Activated CD4-positive, alpha-beta T cell treated with anti-CD3 and anti-CD28 coated beads, Interleukin-2, amount 10 ng/mL, durations not matched to agents 7 days and 5 days (primary cell): ENCODE measurements around the gene LRRC4C. TPM values are rescaled to one million over a fixed set of nuclear protein-coding genes. Genes with fewer than 3 reads are reported as not detected.
"Not testable (repeated sequence)": the region's sequence is repeated elsewhere in the genome, so short reads cannot be mapped to it uniquely, and the experiment has no call there.

Experiments
- CTCF ChIA-PET: fragments of 350-600 bp; sonication (Branson Sonifier 250); formaldehyde crosslinking; loops from one replicate; lab custom pipeline; 2021; ENCODE audit warnings: antibody characterized with exemption; lab: Charles Lee
- POLR2A ChIA-PET: fragments of 350-600 bp; sonication (Branson Sonifier 250); formaldehyde crosslinking; loops from one replicate; lab custom pipeline; 2021; ENCODE audit warnings: antibody characterized with exemption; lab: Charles Lee
- DNase-seq: peaks from one replicate; pipeline ENCODE4 v3.0.0-alpha.2; 2020
- H3K27ac Mint-ChIP-seq: one replicate; pipeline ENCODE4 v1.8.0; 2021; ENCODE audit warnings: mild to moderate bottlenecking, moderate library complexity, mixed read lengths
- H3K27me3 Mint-ChIP-seq: one replicate; pipeline ENCODE4 v1.8.0; 2021; ENCODE audit warnings: mixed read lengths
- H3K36me3 Mint-ChIP-seq: one replicate; pipeline ENCODE4 v1.8.0; 2021; ENCODE audit warnings: low read depth, mixed read lengths
- H3K4me1 Mint-ChIP-seq: one replicate; pipeline ENCODE4 v1.8.0; 2021; ENCODE audit warnings: mixed read lengths
- H3K4me3 Mint-ChIP-seq: one replicate; pipeline ENCODE4 v1.8.0; 2021; ENCODE audit warnings: mild to moderate bottlenecking, moderate library complexity, mixed read lengths
- H3K9me3 Mint-ChIP-seq: one replicate; pipeline ENCODE4 v1.8.0; 2021; ENCODE audit warnings: mixed read lengths
- total RNA-seq, 2 experiments: library from RNA; stranded (reverse); gene quantifications; one replicate each; pipeline ENCODE4 v1.2.3, GENCODE V29; 2021

The LRRC4C gene
- total RNA-seq, 2 experiments from 2014 or later, result not detected

- Mint-ChIP-seq H3K36me3 (no peaks in the 10 kb centered on the region), H3K9me3 (peaks cover 7% of the 10 kb centered on the region), H3K4me1 (no peaks in the 10 kb centered on the region), H3K4me3 (no peak overlapping the region), H3K27me3 (no peaks in the 10 kb centered on the region), H3K27ac (no peak overlapping the region)
- no peak for DNase-seq
- POLR2A ChIA-PET, result no interaction called here
- CTCF ChIA-PET, result no interaction called here
Measured at GRCh38 chr11:40987776-40988435, 471.5 kb downstream of the LRRC4C start.

GRCh38 chr11:40986320-40986719, 473.1 kb downstream of the LRRC4C start:
- Mint-ChIP-seq H3K27ac (no peak overlapping the region), H3K36me3 (no peaks in the 10 kb centered on the region), H3K4me1 (no peaks in the 10 kb centered on the region), H3K27me3 (no peaks in the 10 kb centered on the region), H3K9me3 (peaks cover 11% of the 10 kb centered on the region), H3K4me3 (no peak overlapping the region)
- no peak for DNase-seq
- POLR2A ChIA-PET, result no interaction called here
- CTCF ChIA-PET, result no interaction called here

GRCh38 chr11:40975076-40975475, 484.4 kb downstream of the LRRC4C start:
- Mint-ChIP-seq H3K27me3 (no peaks in the 10 kb centered on the region), H3K9me3 (peaks cover 17% of the 10 kb centered on the region), H3K27ac (no peak overlapping the region), H3K4me1 (no peaks in the 10 kb centered on the region), H3K4me3 (no peak overlapping the region), H3K36me3 (no peaks in the 10 kb centered on the region)
- no peak for DNase-seq
- CTCF ChIA-PET, result no interaction called here
- POLR2A ChIA-PET, result no interaction called here

GRCh38 chr11:40974186-40974795, 485.2 kb downstream of the LRRC4C start:
- Mint-ChIP-seq H3K36me3 (no peaks in the 10 kb centered on the region), H3K27ac (no peak overlapping the region), H3K27me3 (no peaks in the 10 kb centered on the region), H3K4me1 (no peaks in the 10 kb centered on the region), H3K9me3 (peaks cover 17% of the 10 kb centered on the region), H3K4me3 (no peak overlapping the region)
- no peak for DNase-seq
- CTCF ChIA-PET, result no interaction called here
- POLR2A ChIA-PET, result no interaction called here

GRCh38 chr11:40958707-40959106, 500.7 kb downstream of the LRRC4C start:
- Mint-ChIP-seq H3K27ac (no peak overlapping the region), H3K4me3 (no peak overlapping the region), H3K4me1 (no peaks in the 10 kb centered on the region), H3K9me3 (peaks cover 8% of the 10 kb centered on the region), H3K36me3 (no peaks in the 10 kb centered on the region), H3K27me3 (no peaks in the 10 kb centered on the region)
- ChIA-PET CTCF (no interaction called here), POLR2A (no interaction called here)
- DNase-seq, result no peak

- H3K27ac Mint-ChIP-seq, result no peak overlapping the region
- DNase-seq, result no peak
- H3K9me3 Mint-ChIP-seq, result peaks cover 10% of the 10 kb centered on the region
- H3K4me3 Mint-ChIP-seq, result no peak overlapping the region
- ChIA-PET POLR2A (no interaction called here), CTCF (no interaction called here)
- no peaks in the 10 kb centered on the region for H3K36me3 Mint-ChIP-seq
- H3K4me1 Mint-ChIP-seq, result no peaks in the 10 kb centered on the region
- H3K27me3 Mint-ChIP-seq, result no peaks in the 10 kb centered on the region
Measured at GRCh38 chr11:40952479-40952878, 507.0 kb downstream of the LRRC4C start.

GRCh38 chr11:40938002-40938401, 521.5 kb downstream of the LRRC4C start:
- no peaks in the 10 kb centered on the region for H3K36me3 Mint-ChIP-seq
- no peaks in the 10 kb centered on the region for H3K4me1 Mint-ChIP-seq
- ChIA-PET CTCF (no interaction called here), POLR2A (no interaction called here)
- DNase-seq, result no peak
- no peak overlapping the region for H3K4me3 Mint-ChIP-seq
- no peaks in the 10 kb centered on the region for H3K27me3 Mint-ChIP-seq
- no peak overlapping the region for H3K27ac Mint-ChIP-seq
- H3K9me3 Mint-ChIP-seq, result peaks cover 4% of the 10 kb centered on the region

- Mint-ChIP-seq H3K9me3 (no peaks in the 10 kb centered on the region), H3K4me3 (no peak overlapping the region), H3K27me3 (no peaks in the 10 kb centered on the region), H3K27ac (no peak overlapping the region), H3K36me3 (no peaks in the 10 kb centered on the region), H3K4me1 (no peaks in the 10 kb centered on the region)
- DNase-seq, result no peak
- POLR2A ChIA-PET, result no interaction called here
- CTCF ChIA-PET, result no interaction called here
Measured at GRCh38 chr11:40924915-40925314, 534.5 kb downstream of the LRRC4C start.

- ChIA-PET CTCF (no interaction called here), POLR2A (no interaction called here)
- no peaks in the 10 kb centered on the region for H3K4me1 Mint-ChIP-seq
- H3K27ac Mint-ChIP-seq, result no peak overlapping the region
- no peak for DNase-seq
- H3K27me3 Mint-ChIP-seq, result no peaks in the 10 kb centered on the region
- no peak overlapping the region for H3K4me3 Mint-ChIP-seq
- no peaks in the 10 kb centered on the region for H3K9me3 Mint-ChIP-seq
- H3K36me3 Mint-ChIP-seq, result no peaks in the 10 kb centered on the region
Measured at GRCh38 chr11:40921246-40921645, 538.2 kb downstream of the LRRC4C start.

- H3K27ac Mint-ChIP-seq, H3K4me1 Mint-ChIP-seq, POLR2A ChIA-PET, CTCF ChIA-PET, H3K36me3 Mint-ChIP-seq, DNase-seq, H3K4me3 Mint-ChIP-seq, H3K27me3 Mint-ChIP-seq: not testable (repeated sequence)
- H3K9me3 Mint-ChIP-seq, result peaks cover 13% of the 10 kb centered on the region
Measured at GRCh38 chr11:40910774-40911173, 548.7 kb downstream of the LRRC4C start.

- POLR2A ChIA-PET, result no interaction called here
- DNase-seq, result no peak
- Mint-ChIP-seq H3K27me3 (no peaks in the 10 kb centered on the region), H3K9me3 (peaks cover 13% of the 10 kb centered on the region), H3K36me3 (no peaks in the 10 kb centered on the region), H3K4me3 (no peak overlapping the region), H3K4me1 (no peaks in the 10 kb centered on the region), H3K27ac (no peak overlapping the region)
- CTCF ChIA-PET, result no interaction called here
Measured at GRCh38 chr11:40894501-40894900, 565.0 kb downstream of the LRRC4C start.

- no peaks in the 10 kb centered on the region for H3K4me1 Mint-ChIP-seq
Measured at GRCh38 chr11:40885250-40885954, 574.0 kb downstream of the LRRC4C start.

GRCh38 chr11:40882301-40882700, 577.2 kb downstream of the LRRC4C start:
- Mint-ChIP-seq H3K27me3 (no peaks in the 10 kb centered on the region), H3K4me1 (no peaks in the 10 kb centered on the region), H3K27ac (no peak overlapping the region), H3K9me3 (peaks cover 17% of the 10 kb centered on the region), H3K36me3 (no peaks in the 10 kb centered on the region), H3K4me3 (no peak overlapping the region)
- POLR2A ChIA-PET, result no interaction called here
- CTCF ChIA-PET, result no interaction called here
- no peak for DNase-seq

More at GRCh38 chr11:40885250-40885954, 574.0 kb downstream of the LRRC4C start:
- H3K4me3 Mint-ChIP-seq, result no peak overlapping the region
- H3K9me3 Mint-ChIP-seq, result peaks cover 14% of the 10 kb centered on the region
- no peak for DNase-seq
- no peaks in the 10 kb centered on the region for H3K27me3 Mint-ChIP-seq
- no peaks in the 10 kb centered on the region for H3K36me3 Mint-ChIP-seq
- CTCF ChIA-PET, result no interaction called here
- POLR2A ChIA-PET, result no interaction called here
- H3K27ac Mint-ChIP-seq, result no peak overlapping the region
